ENCODE measurements around the gene VNN1. TPM values are rescaled to one million over a fixed set of nuclear protein-coding genes. Genes with fewer than 3 reads are reported as not detected.
"Not testable (repeated sequence)": the region's sequence is repeated elsewhere in the genome, so short reads cannot be mapped to it uniquely, and the experiment has no call there.

VNN1 gene
- total RNA-seq, 4 donors from 2014 or later = 0.84 to 1.5 (median 1.4) TPM; not detected in 1

- TF ChIP-seq EP300 (IDR thresholded peaks at IDR 0.05) = no peak
- no peak for TF ChIP-seq CTCF (IDR thresholded peaks at IDR 0.05)
- TF ChIP-seq POLR2A (IDR thresholded peaks at IDR 0.05) = no peak
- H3K27ac ChIP-seq = no peak overlapping the region
- no peaks in the 10 kb centered on the region for H3K9me3 ChIP-seq
- 63 to 72% methylated on average over 3 of the region's 3 CpGs for WGBS, 2 donors
- H3K4me1 ChIP-seq = peaks cover 0 to 4% (median 0%) of the 10 kb centered on the region in 4 donors
- no peaks in the 10 kb centered on the region for H3K36me3 ChIP-seq
- DNase-seq (ENCODE audit: low spot score in 2 of 2) = no peak
- no peaks in the 10 kb centered on the region for H3K27me3 ChIP-seq
- no peak overlapping the region for H3K4me3 ChIP-seq
Observed at GRCh38 chr6:132651062-132651461, 62.8 kb downstream of the VNN1 start.

GRCh38 chr6:132650429-132650828, 63.4 kb downstream of the VNN1 start:
- H3K9me3 ChIP-seq = no peaks in the 10 kb centered on the region
- peaks cover 0 to 4% (median 0%) of the 10 kb centered on the region in 4 donors for H3K4me1 ChIP-seq
- no peak for TF ChIP-seq POLR2A (IDR thresholded peaks at IDR 0.05)
- no peak for TF ChIP-seq EP300 (IDR thresholded peaks at IDR 0.05)
- TF ChIP-seq CTCF (IDR thresholded peaks at IDR 0.05) = no peak
- 47 to 60% methylated on average over 1 of the region's 1 CpG for WGBS, 2 donors
- H3K27me3 ChIP-seq = no peaks in the 10 kb centered on the region
- H3K27ac ChIP-seq = no peak overlapping the region
- no peaks in the 10 kb centered on the region for H3K36me3 ChIP-seq
- DNase-seq (ENCODE audit: low spot score in 2 of 2) = no peak
- H3K4me3 ChIP-seq = no peak overlapping the region

GRCh38 chr6:132648828-132649227, 65.0 kb downstream of the VNN1 start:
- Histone ChIP-seq H3K9me3 (no peaks in the 10 kb centered on the region), H3K36me3 (no peaks in the 10 kb centered on the region), H3K27ac (no peak overlapping the region), H3K4me1 (peaks cover 0 to 4% (median 0%) of the 10 kb centered on the region in 4 donors), H3K27me3 (no peaks in the 10 kb centered on the region), H3K4me3 (no peak overlapping the region)
- DNase-seq (ENCODE audit: low spot score in 2 of 2) = no peak
- 42 to 58% methylated on average over 2 of the region's 2 CpGs for WGBS, 2 donors
- TF ChIP-seq EP300 (IDR thresholded peaks at IDR 0.05) (no peak), CTCF (IDR thresholded peaks at IDR 0.05) (no peak), POLR2A (IDR thresholded peaks at IDR 0.05) (no peak)

- H3K27ac ChIP-seq = no peak overlapping the region
- no peaks in the 10 kb centered on the region for H3K27me3 ChIP-seq
- H3K4me3 ChIP-seq = no peak overlapping the region
- WGBS, 2 donors = 33 to 53% methylated on average over 2 of the region's 2 CpGs
- peaks cover 0 to 4% (median 0%) of the 10 kb centered on the region in 4 donors for H3K4me1 ChIP-seq
- H3K9me3 ChIP-seq = no peaks in the 10 kb centered on the region
- no peak for DNase-seq (ENCODE audit: low spot score in 2 of 2)
- TF ChIP-seq POLR2A (IDR thresholded peaks at IDR 0.05) (no peak), CTCF (IDR thresholded peaks at IDR 0.05) (no peak), EP300 (IDR thresholded peaks at IDR 0.05) (no peak)
- H3K36me3 ChIP-seq = no peaks in the 10 kb centered on the region
Observed at GRCh38 chr6:132648356-132648755, 65.5 kb downstream of the VNN1 start.

GRCh38 chr6:132643547-132643946, 70.3 kb downstream of the VNN1 start:
- Histone ChIP-seq H3K36me3 (no peaks in the 10 kb centered on the region), H3K9me3 (no peaks in the 10 kb centered on the region), H3K4me1 (peaks cover 0 to 4% (median 0%) of the 10 kb centered on the region in 4 donors), H3K4me3 (no peak overlapping the region), H3K27ac (no peak overlapping the region), H3K27me3 (no peaks in the 10 kb centered on the region)
- 69 to 73% methylated on average over 3 of the region's 3 CpGs for WGBS, 2 donors
- no peak for DNase-seq (ENCODE audit: low spot score in 2 of 2)
- TF ChIP-seq EP300 (IDR thresholded peaks at IDR 0.05) (no peak), POLR2A (IDR thresholded peaks at IDR 0.05) (no peak), CTCF (IDR thresholded peaks at IDR 0.05) (no peak)

GRCh38 chr6:132637135-132637534, 76.7 kb downstream of the VNN1 start:
- not testable (repeated sequence) for H3K4me1 ChIP-seq; H3K27ac ChIP-seq; H3K36me3 ChIP-seq; DNase-seq (ENCODE audit: low spot score in 2 of 2); H3K9me3 ChIP-seq; H3K4me3 ChIP-seq; H3K27me3 ChIP-seq
- WGBS, 2 donors = 93 to 95% methylated on average over 1 of the region's 1 CpG

GRCh38 chr6:132635906-132636305, 77.9 kb downstream of the VNN1 start:
- H3K4me1 ChIP-seq; DNase-seq (ENCODE audit: low spot score in 2 of 2): not testable (repeated sequence)
- 92 to 93% methylated on average over 3 of the region's 3 CpGs for WGBS, 2 donors

GRCh38 chr6:132635288-132635687, 78.6 kb downstream of the VNN1 start:
- H3K4me3 ChIP-seq; H3K4me1 ChIP-seq; H3K27ac ChIP-seq; H3K9me3 ChIP-seq; H3K27me3 ChIP-seq; DNase-seq (ENCODE audit: low spot score in 2 of 2); H3K36me3 ChIP-seq: not testable (repeated sequence)
- 35 to 44% methylated on average over 3 of the region's 3 CpGs for WGBS, 2 donors

More at GRCh38 chr6:132635906-132636305, 77.9 kb downstream of the VNN1 start:
- not testable (repeated sequence) for H3K27me3 ChIP-seq, H3K4me3 ChIP-seq, H3K9me3 ChIP-seq, H3K27ac ChIP-seq, H3K36me3 ChIP-seq
